H1 (cell line): Measurements from ENCODE around the gene RBMS2. TPM values are rescaled to one million over a fixed set of nuclear protein-coding genes. Genes with fewer than 3 reads are reported as not detected.

ENCODE experiments used
- MAFK ChIP-seq: IDR thresholded peaks from 2 replicates; pipeline ENCODE4 v1.6.1; 2012; ENCODE audit warnings: low read depth, mild to moderate bottlenecking, improper control_type of control experiment, low read length
- POLR2A ChIP-seq, 2 experiments: IDR thresholded peaks; 1 replicate in 1 of 2; 2 replicates in 1 of 2; pipeline ENCODE4 v1.6.1; 2011; ENCODE audit warnings: low read depth in 2 of 2, low read length in 2 of 2, mild to moderate bottlenecking in 2 of 2; ENCODE audit errors: control extremely low read depth in 1 of 2
- POU5F1 ChIP-seq: IDR thresholded peaks from 2 replicates; pipeline ENCODE4 v1.6.1; 2011; ENCODE audit warnings: low read depth, mild to moderate bottlenecking, low read length, moderate library complexity
- polyA plus RNA-seq, 7 experiments: library from polyadenylated mRNA; depleted of rRNA in 3 of 7; stranded (reverse) in 5 of 7; unstranded in 2 of 7; fragments of >200 nt in 5 of 7; fragments of 200-250 nt in 2 of 7; gene quantifications; 1 replicate in 5 of 7; 2 replicates in 1 of 7; 4 replicates in 1 of 7; pipeline versions ENCODE4 v1.2.1 to v1.2.3, GENCODE V29; 2011 to 2013; ENCODE audit warnings: missing spikeins in 2 of 7, mixed read lengths in 2 of 7
- total RNA-seq: library from RNA; stranded (reverse); fragmentation: NEBNext Ultra II Directional; extraction: Animal tissue kit (Norgen Biotek cat#: 25700); gene quantifications from 2 replicates; pipeline ENCODE4 v1.2.1, GENCODE V29; 2021

The RBMS2 gene
- total and polyA plus RNA-seq, 2 of the 8 experiments (the other 6 are each of a cell fraction or from before 2014, with no cell fraction given) = 9.6 to 31.3 TPM

DNA sequence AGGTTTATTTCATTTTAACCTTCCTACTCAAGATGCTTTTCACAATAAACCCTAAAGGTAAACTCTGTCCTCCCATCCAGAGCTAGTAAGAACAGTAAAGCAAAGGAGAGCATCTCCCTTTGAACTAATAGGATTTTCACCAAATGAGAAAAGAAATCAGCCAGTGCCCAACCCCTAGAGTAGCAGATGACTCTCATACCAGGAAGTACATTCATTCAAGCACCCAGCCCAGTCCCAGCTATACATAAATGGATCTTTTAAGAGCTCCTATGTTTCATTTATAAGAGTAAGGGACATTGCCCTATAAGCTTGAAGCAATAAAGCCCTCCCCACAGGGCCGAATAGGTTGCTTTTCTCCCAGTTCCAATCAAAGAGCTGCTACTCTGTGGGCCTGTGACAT lies 100.9 kb downstream of the RBMS2 start (continued):
- no peak for TF ChIP-seq MAFK
- no peak for TF ChIP-seq POLR2A (IDR thresholded peaks at IDR 0.05; ENCODE audit: control extremely low read depth in 1 of 2, low read depth in 2 of 2, low read length in 2 of 2)
- TF ChIP-seq POU5F1 = no peak
